CD4-positive, alpha-beta T cell treated with Interleukin-17A for 4 hours (primary cell): Measurements from ENCODE around the gene MAGEB18.

Experiments
- DNase-seq: peaks from one replicate; pipeline ENCODE4 v3.0.0-alpha.2; 2020; ENCODE audit warnings: mixed read lengths

The MAGEB18 gene

DNA sequence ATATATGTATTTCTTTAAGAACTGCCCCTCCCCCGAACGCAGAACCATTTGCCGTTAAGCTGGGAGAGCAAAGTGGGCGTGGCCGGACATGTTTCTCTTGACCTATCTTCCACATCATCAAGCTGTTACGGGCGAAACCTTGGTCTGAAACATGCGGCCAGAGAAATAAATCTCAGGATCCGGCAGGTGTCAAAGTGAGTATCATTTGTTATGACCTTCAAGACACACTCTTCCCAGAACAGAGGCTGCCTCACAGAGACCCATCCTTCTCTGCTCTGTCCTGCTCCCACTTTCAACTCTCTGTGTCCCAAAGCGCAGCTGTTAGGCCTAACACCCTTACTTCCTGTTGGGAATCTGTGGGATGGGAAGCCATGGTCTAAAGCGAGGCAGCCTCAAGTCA is at the start of gene MAGEB18:
TSS of gene MAGEB18 (plus strand) at position 70 of the 400 bp plus-strand sequence. CDS start 643 bp downstream, outside the sequence.
- no peak for DNase-seq

DNA sequence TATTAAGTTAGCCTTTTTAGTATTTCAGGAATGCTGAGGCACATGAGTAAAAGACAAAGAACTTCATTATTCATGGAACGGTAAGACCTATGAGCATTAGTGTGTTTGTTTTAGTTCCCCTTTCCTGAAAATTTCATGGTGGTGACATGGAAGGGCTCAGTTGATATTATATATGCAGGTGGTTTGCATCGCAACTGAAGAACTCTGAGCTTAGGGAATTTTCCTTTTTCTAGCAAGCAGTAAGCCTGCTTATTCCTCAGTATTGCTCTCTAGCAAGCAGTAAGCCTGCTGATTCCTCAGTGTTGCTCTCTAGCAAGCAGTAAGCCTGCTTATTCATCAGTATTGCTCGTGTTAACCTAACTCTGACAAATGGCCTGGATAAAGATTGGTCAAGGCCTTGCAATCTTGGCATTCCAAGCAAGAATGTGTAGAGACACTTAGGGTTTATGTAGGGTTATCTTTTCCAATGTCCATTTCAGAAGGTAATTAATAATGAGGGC is 37.7 kb upstream of the MAGEB18 start:
- no peak for DNase-seq

DNA sequence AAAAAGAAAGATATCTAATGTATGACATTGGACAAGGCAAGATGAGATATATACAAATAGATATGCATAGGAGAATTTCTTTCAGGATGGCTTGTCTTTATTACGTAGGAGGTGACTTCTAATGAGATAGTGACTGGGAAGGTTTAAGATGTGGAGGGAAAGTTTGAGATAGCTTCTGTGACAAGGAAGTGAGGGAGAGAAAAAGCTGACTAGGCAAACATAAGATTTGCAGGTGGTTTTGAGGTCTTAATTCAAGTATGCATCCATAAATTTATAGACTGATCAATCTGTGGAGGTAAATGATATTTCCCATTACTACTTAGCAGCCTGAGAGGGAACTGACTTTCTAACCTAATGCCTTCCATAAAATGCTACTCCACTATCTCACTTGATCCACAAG is 29.0 kb upstream of the MAGEB18 start:
- DNase-seq: no peak

DNA sequence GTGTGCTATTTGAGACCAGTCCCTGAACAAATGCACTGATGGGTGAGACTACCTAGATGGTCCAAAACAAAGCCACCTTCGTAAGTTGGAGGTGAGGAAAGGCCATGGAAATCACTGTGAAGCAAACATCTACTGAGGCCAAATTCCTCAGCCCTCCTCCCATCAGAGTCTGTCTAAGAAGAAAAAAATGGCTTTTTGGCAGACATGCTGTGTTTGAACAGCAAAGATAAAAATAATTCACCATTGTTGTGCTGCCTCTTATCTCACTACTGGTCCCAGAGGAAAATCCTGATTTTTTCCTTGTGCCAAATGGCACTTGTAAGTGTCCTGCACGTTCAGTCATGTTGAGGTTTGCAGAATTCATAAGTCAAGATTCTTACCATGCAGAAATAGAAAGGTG is 7.9 kb downstream of the MAGEB18 start:
- DNase-seq: no peak

DNA sequence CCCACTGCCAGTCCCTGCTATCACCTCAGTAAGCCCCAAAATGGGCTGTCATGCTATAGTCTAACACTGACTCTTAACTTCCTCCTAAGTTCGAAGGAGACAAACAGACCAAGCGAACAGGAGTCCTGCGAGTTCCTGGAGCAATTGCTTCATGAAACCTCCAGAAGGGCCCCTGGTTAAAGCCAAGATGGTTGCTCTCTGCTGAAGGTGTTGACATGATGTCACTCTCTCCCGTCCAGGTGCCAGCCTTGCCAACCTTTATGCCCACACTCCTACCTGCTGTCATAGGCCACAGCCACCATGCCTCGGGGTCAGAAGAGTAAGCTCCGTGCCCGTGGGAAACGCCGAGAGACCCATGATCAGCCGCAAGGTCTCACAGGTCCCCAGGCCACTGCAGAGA is 22.2 kb downstream of the MAGEB18 start, which contains the start of gene MAGEB6B:
TSS of gene MAGEB6B (plus strand) at position 301 of the 400 bp plus-strand sequence. CDS start at position 301, 0 bp downstream.
- DNase-seq: no peak
